Right ventricle myocardium superior (tissue), 1 donor: Measurements from ENCODE around the gene BPIFB1. TPM values are rescaled to one million over a fixed set of nuclear protein-coding genes. Genes with fewer than 3 reads are reported as not detected.
A peak's percentile ranks its signal among the peaks of the same experiment; 100 is the strongest.

Experiments used
- ATAC-seq: fragments of 200-7000 bp; cut with Tn5 transposase; one replicate; pipeline ENCODE4 v1.9.1; 2020; ENCODE audit warnings: mild to moderate bottlenecking; ENCODE audit not compliant: poor library complexity
- DNase-seq: peaks from one replicate; pipeline ENCODE4 v3.0.0-alpha.2; 2020
- intact Hi-C: fragments of 100-400 bp; cut with DNase I; formaldehyde crosslinking; loops from one replicate; pipeline ENCODE4 v1.11.2; 2022
- total RNA-seq: library from RNA; stranded (reverse); fragmentation: NEBNext Ultra II Directional; extraction: Animal tissue kit (Norgen Biotek cat#: 25700); gene quantifications from one replicate; pipeline ENCODE4 v1.2.1, GENCODE V29; 2021
- donor health status: DM: no; HTN: yes; CAD: no; lungs with severe emphysema.

BPIFB1 gene
- total RNA-seq, 1 donor from 2014 or later, result not detected

DNA sequence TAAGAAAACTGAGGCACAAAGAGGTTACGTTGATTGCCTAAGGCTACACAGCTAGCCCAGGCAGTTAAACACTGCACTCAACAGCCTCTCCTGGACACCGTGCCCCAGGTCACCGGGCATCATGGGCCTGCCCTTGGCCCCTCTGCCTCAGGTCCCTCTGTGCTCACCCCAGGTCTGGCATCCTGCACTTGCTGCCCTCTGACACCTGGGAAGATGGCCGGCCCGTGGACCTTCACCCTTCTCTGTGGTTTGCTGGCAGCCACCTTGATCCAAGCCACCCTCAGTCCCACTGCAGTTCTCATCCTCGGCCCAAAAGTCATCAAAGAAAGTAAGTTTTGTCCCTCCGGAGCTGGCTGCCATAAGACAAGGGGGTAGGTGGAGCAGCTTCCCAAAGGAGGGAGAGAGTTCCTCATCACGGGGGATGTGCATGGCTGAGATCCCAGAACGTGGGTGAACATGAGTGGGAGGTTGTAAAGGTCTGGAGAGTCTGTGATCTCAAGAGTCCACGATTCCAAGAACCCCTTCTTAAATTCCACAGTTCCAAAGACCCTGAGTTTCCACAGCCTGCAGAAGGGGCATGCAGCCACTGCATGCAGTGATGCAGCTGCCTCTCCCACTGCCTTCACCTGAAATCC lies 3.0 kb downstream of the BPIFB1 start:
- DNase-seq (no peak), ATAC-seq (no peak)
- intact Hi-C loops, result no loop called here

GRCh38 chr20:33287884-33288283 lies 4.9 kb downstream of the BPIFB1 start:
- intact Hi-C loops, result no loop called here
- no peak for DNase-seq
- no peak for ATAC-seq

DNA sequence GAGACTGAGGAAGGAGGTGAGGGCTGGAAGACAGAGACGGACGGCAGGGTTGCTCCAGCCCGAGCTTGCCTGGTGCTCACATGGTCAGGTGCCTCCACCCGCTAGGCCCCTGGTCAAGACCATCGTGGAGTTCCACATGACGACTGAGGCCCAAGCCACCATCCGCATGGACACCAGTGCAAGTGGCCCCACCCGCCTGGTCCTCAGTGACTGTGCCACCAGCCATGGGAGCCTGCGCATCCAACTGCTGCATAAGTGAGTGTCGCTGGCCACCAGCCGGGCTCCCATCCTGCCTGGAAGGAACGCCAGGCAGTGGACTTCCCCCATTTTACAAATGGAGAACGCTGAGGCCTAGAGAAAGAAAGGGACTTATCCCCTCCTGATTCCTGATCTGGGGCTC lies 7.8 kb downstream of the BPIFB1 start:
- no peak for ATAC-seq
- DNase-seq, result no peak
- intact Hi-C loops, result loop anchor here (10.0 kb wide), 1 partner anchor 496 kb away; no protein-coding TSS in a partner anchor

DNA sequence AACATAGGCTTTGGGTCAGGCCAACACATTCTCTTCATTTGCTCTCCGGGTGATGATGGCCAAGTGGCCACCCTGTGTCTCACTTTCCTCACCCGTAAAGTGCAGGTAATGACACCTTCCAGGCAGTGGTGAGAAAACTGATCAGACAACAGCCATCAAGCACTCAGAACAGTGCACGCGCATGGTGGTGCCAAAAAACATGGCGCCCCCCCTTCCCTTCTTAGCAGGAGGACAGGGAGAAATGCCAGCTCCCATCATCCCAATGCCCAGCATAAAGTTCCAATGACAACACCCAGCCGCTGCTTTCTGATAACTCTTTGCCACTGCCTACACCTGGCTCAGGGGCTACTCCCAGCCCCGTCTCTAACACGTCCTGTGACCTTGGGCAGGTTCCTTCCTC lies 8.4 kb downstream of the BPIFB1 start:
- intact Hi-C loops, result loop anchor here (10.0 kb wide), 1 partner anchor 497 kb away; no protein-coding TSS in a partner anchor
- ATAC-seq (no peak), DNase-seq (no peak)

- peak; percentile 57 for DNase-seq
- intact Hi-C loops, result loop anchor here (10.0 kb wide), 1 partner anchor 497 kb away; no protein-coding TSS in a partner anchor
- no peak for ATAC-seq
These were observed 8.9 kb downstream of the BPIFB1 start for GRCh38 chr20:33291830-33292355.

DNA sequence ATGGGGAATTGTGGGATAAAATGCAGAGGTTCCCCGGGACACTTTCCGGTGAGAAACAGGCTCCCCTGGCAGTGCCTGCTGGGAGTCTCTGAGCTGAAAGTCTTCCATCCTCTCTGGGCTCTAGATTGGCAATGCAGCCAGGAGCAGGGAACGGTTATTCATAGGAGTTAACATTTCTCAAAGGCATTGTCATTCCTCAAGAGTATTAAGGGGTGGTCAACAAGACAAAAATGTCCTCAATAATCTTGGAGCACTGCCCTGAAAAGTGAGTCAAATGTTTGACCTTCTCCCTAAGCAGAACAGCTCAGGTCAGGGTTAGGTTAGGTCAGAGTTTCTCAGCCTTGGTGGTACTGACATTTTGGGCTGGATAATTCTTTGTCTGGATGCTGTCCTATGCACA lies 13.2 kb downstream of the BPIFB1 start:
- ATAC-seq, result no peak
- DNase-seq, result no peak
- intact Hi-C loops, result loop anchor here (10.0 kb wide), 1 partner anchor 501 kb away; no protein-coding TSS in a partner anchor

GRCh38 chr20:33298391-33298790 lies 15.4 kb downstream of the BPIFB1 start:
- ATAC-seq (no peak), DNase-seq (no peak)
- intact Hi-C loops, result loop anchor here (10.0 kb wide), 1 partner anchor 504 kb away; no protein-coding TSS in a partner anchor

DNA sequence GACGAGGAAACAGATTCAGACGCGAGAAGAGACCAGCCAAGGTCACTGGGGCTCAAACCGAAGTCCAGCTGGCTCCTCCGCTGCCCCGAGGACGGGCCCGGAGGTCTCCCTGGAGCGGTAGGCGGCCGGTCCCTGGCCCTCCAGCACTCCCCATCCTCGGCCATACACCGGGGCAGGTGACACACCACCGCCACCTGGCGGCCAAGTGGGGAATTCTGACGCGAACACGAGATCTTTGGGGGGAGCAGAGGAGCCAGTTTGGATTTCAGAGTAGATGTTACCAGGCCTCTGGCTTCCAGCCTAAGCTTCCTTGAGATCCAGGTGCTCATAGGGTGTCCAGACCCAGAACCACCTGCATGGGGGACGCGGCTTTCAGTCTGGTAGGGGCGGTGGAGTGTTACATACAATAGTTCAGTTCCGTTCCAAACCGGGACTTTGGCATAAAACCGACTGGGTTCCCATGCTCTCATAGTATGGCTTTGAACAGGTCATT lies 16.1 kb downstream of the BPIFB1 start:
- ATAC-seq (peak; percentile 74), DNase-seq (peak; percentile 77)
- intact Hi-C loops, result loop anchor here (10.0 kb wide), 1 partner anchor 504 kb away; no protein-coding TSS in a partner anchor

GRCh38 chr20:33301192-33301930 lies 18.3 kb downstream of the BPIFB1 start:
- intact Hi-C loops, result loop anchor here (5.0 kb wide), 1 partner anchor 399 kb away; no protein-coding TSS in a partner anchor
- no peak for ATAC-seq
- DNase-seq, result no peak

DNA sequence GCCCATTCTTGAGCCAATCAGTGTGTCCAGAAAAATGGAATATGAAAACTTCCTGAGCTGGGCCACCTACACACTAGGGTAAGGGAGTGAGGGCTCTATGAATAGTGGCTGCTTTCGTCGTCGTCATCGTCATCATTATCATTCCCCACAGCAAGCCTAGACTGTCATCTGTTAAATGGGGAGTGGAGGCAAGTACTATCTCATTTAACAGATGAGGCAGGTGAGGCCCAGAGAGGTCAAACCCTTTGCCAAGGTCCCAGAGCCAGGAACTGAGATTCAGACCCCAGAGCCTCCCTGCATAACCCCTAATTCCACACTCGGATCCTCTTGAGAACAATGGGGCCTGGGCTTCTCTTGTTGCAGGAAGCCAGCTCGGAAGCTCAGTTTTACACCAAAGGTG lies 20.6 kb downstream of the BPIFB1 start:
- ATAC-seq (no peak), DNase-seq (no peak)
- intact Hi-C loops, result loop anchor here (5.0 kb wide), 1 partner anchor 401 kb away; no protein-coding TSS in a partner anchor

DNA sequence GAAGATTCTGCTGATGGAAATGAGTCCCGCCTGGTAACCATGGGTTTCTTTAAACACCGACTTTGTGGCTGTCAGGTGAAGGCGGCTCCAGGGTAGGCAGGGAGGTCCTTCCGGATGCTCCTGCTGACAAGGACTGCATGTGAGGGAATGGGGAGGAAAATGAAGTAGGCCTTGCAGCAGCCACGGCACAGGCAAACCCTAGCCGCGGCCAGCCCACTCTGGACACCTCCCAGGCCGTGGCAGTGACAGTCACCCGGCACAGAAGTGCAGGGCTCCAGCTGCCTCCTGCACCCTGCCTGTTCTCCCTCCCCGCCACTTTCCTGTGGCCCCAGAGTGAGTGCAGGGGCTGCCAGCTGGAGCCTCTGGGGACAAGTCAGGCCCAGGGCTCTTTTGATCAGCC lies 21.0 kb downstream of the BPIFB1 start:
- DNase-seq (no peak), ATAC-seq (no peak)
- intact Hi-C loops, result loop anchor here (5.0 kb wide), 1 partner anchor 402 kb away; no protein-coding TSS in a partner anchor

GRCh38 chr20:33305589-33306057 lies 22.6 kb downstream of the BPIFB1 start:
- intact Hi-C loops, result no loop called here
- ATAC-seq (no peak), DNase-seq (no peak)

- intact Hi-C loops, result no loop called here
- ATAC-seq, result no peak
- DNase-seq, result no peak
These were observed 23.2 kb downstream of the BPIFB1 start for GRCh38 chr20:33306228-33306627.

DNA sequence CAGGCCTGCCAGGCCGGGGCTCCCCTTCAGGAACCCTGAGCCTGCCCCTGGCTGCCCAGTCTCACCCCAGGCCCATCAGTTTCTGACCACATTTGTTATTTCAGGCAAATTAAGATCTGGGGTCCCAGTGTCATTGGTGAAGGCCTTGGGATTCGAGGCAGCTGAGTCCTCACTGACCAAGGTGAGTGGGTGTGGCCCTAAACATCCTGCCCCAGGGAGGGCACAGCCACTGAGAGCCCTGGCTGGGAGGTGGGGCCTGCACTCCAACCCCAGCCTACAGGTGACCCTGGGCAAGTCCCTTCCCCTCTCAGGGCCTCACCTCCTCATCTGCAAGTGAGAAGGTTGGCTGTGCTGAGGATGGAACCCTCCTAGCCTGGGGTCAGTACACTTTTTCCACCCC lies 23.8 kb downstream of the BPIFB1 start:
- DNase-seq, result no peak
- no peak for ATAC-seq
- intact Hi-C loops, result no loop called here

GRCh38 chr20:33308668-33309067 lies 25.7 kb downstream of the BPIFB1 start:
- DNase-seq (no peak), ATAC-seq (no peak)
- intact Hi-C loops, result no loop called here

- no peak for ATAC-seq
- DNase-seq, result no peak
- intact Hi-C loops, result no loop called here
These were observed 26.6 kb downstream of the BPIFB1 start for GRCh38 chr20:33309631-33310030.

DNA sequence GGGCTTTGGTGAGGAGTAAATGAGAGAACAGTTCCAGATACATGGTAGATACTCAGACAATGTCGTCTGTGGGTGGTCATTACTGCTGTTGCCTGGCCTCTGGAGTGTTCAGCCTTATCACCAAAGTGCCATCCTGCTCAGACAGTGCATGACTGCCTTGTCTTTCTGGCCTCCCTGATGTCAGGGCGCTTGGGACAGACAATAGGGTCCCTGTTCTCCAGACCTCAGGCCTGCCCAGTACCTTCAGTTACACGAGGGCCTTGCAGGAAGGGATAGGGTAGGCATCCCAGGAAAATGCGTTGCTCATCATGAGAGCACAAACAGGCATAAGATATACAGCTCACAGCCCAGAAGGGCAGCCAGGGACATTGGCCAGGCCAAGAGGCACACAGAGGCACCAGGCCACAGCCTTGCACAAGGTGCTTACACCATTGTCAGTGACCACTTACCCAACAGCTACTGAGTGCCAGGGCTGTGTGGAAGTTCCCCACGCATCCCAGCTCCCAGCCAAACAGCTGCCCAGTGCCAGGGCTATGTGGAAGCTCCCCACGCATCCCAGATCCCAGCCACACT lies 27.4 kb downstream of the BPIFB1 start:
- intact Hi-C loops, result no loop called here
- no peak for DNase-seq
- ATAC-seq, result no peak

- intact Hi-C loops, result no loop called here
- no peak for ATAC-seq
- no peak for DNase-seq
These were observed 28.0 kb downstream of the BPIFB1 start for GRCh38 chr20:33311011-33311410.

- no peak for DNase-seq
- intact Hi-C loops, result no loop called here
- no peak for ATAC-seq
These were observed 29.0 kb downstream of the BPIFB1 start for GRCh38 chr20:33311996-33312395.
